ENCODE results near the gene ASCL3.

The ASCL3 gene

GRCh38 chr11:8932564-8933180 is 10.1 kb downstream of the ASCL3 start, which contains the start of gene C11orf16:
Gene C11orf16, minus strand, starts transcription at chr11:8932947. Its CDS starts 639 bp downstream, at chr11:8932308.
- no peak within 1 kb of the TSS for H3K27ac ChIP-seq
- TF ChIP-seq ZFX (IDR thresholded peaks at IDR 0.05; ENCODE audit: borderline replicate concordance) (no peak), CTCF (IDR thresholded peaks at IDR 0.05) (no peak)

- no peak overlapping the region for H3K27ac ChIP-seq
- TF ChIP-seq ZFX (IDR thresholded peaks at IDR 0.05; ENCODE audit: borderline replicate concordance) (no peak), CTCF (IDR thresholded peaks at IDR 0.05) (no peak)
These were observed 12.2 kb downstream of the ASCL3 start for GRCh38 chr11:8930456-8931175.

- no peak overlapping the region for H3K27ac ChIP-seq
- TF ChIP-seq ZFX (IDR thresholded peaks at IDR 0.05; ENCODE audit: borderline replicate concordance) (no peak), CTCF (IDR thresholded peaks at IDR 0.05) (no peak)
These were observed 13.7 kb downstream of the ASCL3 start for GRCh38 chr11:8928981-8929615.

- TF ChIP-seq CTCF (IDR thresholded peaks at IDR 0.05) (no peak), ZFX (IDR thresholded peaks at IDR 0.05; ENCODE audit: borderline replicate concordance) (no peak)
- no peak overlapping the region for H3K27ac ChIP-seq
These were observed 14.6 kb downstream of the ASCL3 start for GRCh38 chr11:8928205-8928604.

- TF ChIP-seq CTCF (IDR thresholded peaks at IDR 0.05) (no peak), ZFX (IDR thresholded peaks at IDR 0.05; ENCODE audit: borderline replicate concordance) (no peak)
- no peak overlapping the region for H3K27ac ChIP-seq
These were observed 15.6 kb downstream of the ASCL3 start for GRCh38 chr11:8927233-8927632.

- TF ChIP-seq ZFX (IDR thresholded peaks at IDR 0.05; ENCODE audit: borderline replicate concordance) (no peak), CTCF (IDR thresholded peaks at IDR 0.05) (no peak)
- H3K27ac ChIP-seq: no peak overlapping the region
These were observed 16.6 kb downstream of the ASCL3 start for GRCh38 chr11:8926236-8926635.

GRCh38 chr11:8925711-8926110 is 17.1 kb downstream of the ASCL3 start:
- no peak for TF ChIP-seq ZFX (IDR thresholded peaks at IDR 0.05; ENCODE audit: borderline replicate concordance)
- TF ChIP-seq CTCF (IDR thresholded peaks at IDR 0.05): no peak
- no peak overlapping the region for H3K27ac ChIP-seq
